COR-L47 (cell line): ENCODE results near the gene RBKS.
"Not testable (repeated sequence)": the region's sequence is repeated elsewhere in the genome, so short reads cannot be mapped to it uniquely, and the experiment has no call there.

Source experiments
- DNase-seq: peaks from one replicate; lab custom pipeline; 2025; lab: John Stamatoyannopoulos, UW

The RBKS gene

GRCh38 chr2:27798486-27798885 is 91.7 kb downstream of the RBKS start:
- no peak for DNase-seq

- DNase-seq, result no peak
These were observed 92.3 kb downstream of the RBKS start for GRCh38 chr2:27797841-27798240.

DNA sequence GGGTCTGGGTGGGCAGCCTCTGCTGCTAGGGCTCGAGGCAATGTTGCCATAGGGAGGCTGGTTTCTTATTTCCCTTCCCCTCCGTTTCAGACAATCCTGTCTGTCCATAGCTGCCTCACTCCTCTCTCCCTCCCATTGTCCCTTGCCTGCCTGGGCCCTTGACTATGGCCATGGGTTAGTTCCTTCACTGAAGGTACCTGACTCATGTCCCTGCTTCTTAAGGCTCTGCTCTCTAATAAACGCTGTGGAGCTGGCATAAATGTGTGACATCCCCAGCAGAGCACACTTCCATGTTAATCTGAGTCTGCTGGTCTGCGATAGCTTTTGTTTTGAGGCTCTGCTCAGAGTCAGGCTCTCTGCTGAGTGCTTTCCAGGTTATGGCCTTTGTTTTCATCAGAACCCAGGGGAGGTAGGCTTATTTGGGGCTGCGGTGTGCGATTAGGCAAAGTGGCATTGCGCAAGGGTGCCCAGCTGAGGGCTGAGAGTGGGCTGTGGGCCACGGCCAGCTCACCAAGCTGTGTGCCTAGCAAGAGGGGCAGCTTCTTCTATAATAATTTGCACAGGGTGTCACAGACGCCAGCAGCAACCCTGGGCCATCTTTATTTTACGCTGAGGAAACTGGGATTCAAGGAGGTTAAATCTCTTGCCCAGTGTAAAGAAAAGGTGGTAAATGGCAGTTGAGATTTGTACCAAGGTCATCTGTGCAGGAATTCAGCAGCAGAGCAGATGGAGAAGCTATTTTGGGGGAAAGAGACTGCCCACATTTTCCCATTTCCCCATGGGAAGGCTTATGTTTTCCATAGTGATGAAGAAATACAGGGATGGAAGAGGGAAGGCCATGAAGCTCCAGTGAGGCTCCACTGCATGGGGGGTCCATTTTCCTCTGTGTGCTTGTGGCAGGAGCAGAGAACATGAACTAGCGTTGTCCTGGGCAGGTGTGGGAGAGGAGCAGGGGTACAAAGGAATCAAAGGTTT is 93.1 kb downstream of the RBKS start:
- DNase-seq, result no peak

GRCh38 chr2:27795868-27796277 is 94.3 kb downstream of the RBKS start:
- DNase-seq, result no peak

DNA sequence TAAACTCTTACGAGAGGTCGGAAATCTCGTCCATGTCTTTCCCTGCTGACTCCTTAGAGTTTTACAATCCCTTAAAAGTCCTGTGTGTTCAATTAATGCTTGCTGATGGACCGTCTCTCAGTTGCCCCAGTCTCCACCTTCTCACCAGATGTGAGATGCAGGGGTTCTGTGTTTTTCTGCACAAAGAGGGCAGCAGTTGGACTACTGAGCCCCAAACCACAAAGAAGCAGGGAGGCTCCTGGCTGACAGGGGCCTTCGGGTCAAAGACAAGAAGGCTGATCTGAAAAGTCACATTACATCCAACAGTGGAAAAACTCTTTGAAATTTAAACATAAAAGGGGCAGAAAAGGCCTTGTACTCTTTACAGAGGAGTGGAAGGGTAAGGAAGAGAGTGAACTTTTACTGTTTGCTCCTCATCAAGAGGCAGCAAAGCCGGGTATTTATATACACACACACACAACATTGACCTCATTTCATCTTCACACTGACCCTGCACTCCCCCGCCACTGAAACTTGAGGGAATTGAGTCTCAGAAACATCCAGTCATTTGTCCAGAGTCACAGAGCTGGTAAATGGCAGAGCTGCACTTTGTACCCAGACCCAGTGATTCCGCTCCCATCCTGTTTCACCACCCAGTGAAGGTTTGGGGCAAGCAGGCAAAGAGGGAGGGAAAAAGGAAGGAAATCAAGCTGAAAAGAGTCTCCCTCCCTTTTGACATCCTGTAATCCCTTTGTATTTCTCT is 94.9 kb downstream of the RBKS start:
- DNase-seq, result no peak

GRCh38 chr2:27792759-27793158 is 97.4 kb downstream of the RBKS start:
- DNase-seq, result no peak

DNA sequence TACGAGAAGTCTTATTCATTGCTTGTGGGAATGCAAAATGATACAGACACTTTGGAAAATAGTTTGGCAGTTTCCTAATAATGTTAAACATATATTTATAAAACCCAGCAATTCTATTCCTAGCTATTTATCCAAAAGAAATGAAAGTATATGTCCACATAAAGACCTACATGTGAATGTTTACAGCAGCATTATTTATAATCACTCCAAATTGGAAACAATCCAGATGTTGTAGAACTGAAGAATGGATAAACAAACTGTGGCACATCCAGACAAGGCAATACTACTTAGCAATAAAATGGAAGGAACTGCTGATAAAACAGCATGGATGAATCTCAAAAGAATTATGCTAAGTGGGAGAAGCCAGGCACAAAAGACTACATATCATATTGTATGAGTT is 99.4 kb downstream of the RBKS start:
- no peak for DNase-seq

GRCh38 chr2:27782701-27783100 is 107.5 kb downstream of the RBKS start:
- DNase-seq, result no peak

- no peak for DNase-seq
These were observed 108.7 kb downstream of the RBKS start for GRCh38 chr2:27781496-27781895.

GRCh38 chr2:27779417-27780055 is 110.7 kb downstream of the RBKS start:
- no peak for DNase-seq

DNA sequence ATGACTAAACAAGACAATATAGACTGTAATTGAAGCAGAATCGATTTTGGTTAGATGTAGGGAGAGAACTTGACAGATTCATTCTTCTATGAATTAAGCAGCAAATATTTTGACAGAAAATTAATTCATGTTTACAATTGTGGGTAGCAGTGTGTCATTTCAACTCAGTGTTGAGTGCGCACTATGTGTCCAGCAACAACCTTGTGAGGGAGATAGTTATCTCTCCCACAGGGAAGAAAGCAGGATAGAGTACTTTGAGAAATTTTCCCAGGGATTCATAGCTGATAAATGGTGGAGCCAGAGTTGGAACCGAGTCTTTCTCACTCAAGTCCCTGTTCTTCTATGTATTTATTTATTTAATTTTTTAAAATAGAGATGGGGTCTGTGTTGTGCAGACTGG is 113.5 kb downstream of the RBKS start:
- no peak for DNase-seq

- peak; percentile 65 for DNase-seq
These were observed 114.1 kb downstream of the RBKS start for GRCh38 chr2:27776097-27776496.

GRCh38 chr2:27773959-27774358 is 116.2 kb downstream of the RBKS start:
- DNase-seq, result no peak

DNA sequence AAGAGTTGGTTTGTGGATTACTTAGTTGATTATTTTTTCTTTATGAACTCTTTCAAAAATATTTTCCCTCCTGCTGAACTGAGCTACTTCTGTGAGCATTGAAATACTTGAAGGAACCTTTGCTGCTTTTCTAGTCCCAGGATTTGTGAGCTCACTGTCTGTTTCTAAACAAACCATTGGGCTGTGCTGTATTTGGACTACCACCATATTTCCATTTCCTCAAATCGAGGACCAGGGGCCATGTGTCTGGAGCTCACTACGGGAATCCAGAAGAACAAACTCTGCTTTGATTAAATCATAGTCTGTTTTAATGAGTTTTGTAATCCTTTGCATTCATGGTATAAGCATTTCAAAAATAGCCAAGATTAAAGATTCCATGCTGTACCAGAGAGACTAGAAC is 117.4 kb downstream of the RBKS start:
- DNase-seq, result no peak

- peak; percentile 94 for DNase-seq
These were observed 118.4 kb downstream of the RBKS start, which contains the start of gene MRPL33 for GRCh38 chr2:27771548-27772335. Gene MRPL33 (plus strand): TSS chr2:27771719. CDS start chr2:27771778, 59 bp downstream.

- no peak for DNase-seq
These were observed 119.0 kb downstream of the RBKS start for GRCh38 chr2:27771202-27771547.

DNA sequence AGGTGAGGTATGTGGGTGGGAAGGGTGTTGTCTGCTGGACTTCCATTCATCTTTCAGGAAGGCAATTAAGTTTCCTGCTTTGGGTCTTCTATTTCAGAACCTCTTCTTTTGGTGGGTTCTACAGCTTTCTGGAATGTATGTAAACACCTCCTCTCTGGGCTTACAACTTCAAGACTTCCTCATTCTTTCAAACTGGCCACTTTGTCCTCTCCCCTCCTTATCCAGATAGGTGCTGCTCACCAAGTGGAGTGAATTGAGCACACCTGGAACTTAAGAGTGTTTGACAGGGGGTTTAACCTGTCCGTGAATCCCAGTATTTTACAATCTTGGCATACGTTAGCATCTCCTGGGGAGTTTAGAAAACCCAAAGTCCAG is 123.9 kb downstream of the RBKS start:
- DNase-seq, result no peak

GRCh38 chr2:27765621-27766286 is 124.4 kb downstream of the RBKS start:
- no peak for DNase-seq

- DNase-seq, result not testable (repeated sequence)
These were observed 125.7 kb downstream of the RBKS start for GRCh38 chr2:27764526-27764925.

- no peak for DNase-seq
These were observed 126.3 kb downstream of the RBKS start for GRCh38 chr2:27763907-27764267.
